K562 (cell line): ENCODE data around the gene CELF6. TPM values are rescaled to one million over a fixed set of nuclear protein-coding genes. Genes with fewer than 3 reads are reported as not detected.

Experiments used
- CEBPG ChIP-seq, 3 experiments: fragments of 200-800 bp in 1 of 3; sonication (Bioruptor generic) in 1 of 3; sonication (generic) in 1 of 3; formaldehyde crosslinking in 1 of 3; IDR thresholded peaks in 2 of 3; conservative IDR thresholded peaks in 1 of 3; 2 replicates each; pipeline versions ENCODE4 v1.6.1 to v1.8.0; 2016 to 2022; ENCODE audit warnings: missing compliant biosample characterization in 2 of 3, missing genetic modification characterization in 2 of 3, mild to moderate bottlenecking in 1 of 3, missing genetic modification reagents in 1 of 3
- CHCHD3 ChIP-seq: fragments of 250-450 bp; sonication (Bioruptor Pico); IDR thresholded peaks from 2 replicates; pipeline ENCODE4 v2.1.2; 2022; ENCODE audit warnings: mild to moderate bottlenecking
- E2F4 ChIP-seq: sonication (generic); formaldehyde crosslinking; IDR thresholded peaks from 2 replicates; pipeline ENCODE4 v1.8.0; 2022; ENCODE audit warnings: mild to moderate bottlenecking, low read depth, missing genetic modification reagents
- ETV1 ChIP-seq: fragments of 450-650 bp; conservative IDR thresholded peaks from 2 replicates; pipeline ENCODE4 v1.6.1; 2016; ENCODE audit warnings: missing genetic modification characterization, control low read depth, low read depth, missing compliant biosample characterization
- FOXA1 ChIP-seq: fragments of 450-650 bp; IDR thresholded peaks from 2 replicates; pipeline ENCODE4 v1.6.1; 2016; ENCODE audit warnings: mild to moderate bottlenecking, borderline replicate concordance
- GATAD2B ChIP-seq: fragments of 450-650 bp; IDR thresholded peaks from 2 replicates; pipeline ENCODE4 v1.6.1; 2017; ENCODE audit warnings: mild to moderate bottlenecking, borderline replicate concordance
- HNRNPUL1 ChIP-seq: fragments of 200-400 bp; formaldehyde crosslinking; IDR thresholded peaks from 2 replicates; pipeline ENCODE4 v1.6.1; 2017; ENCODE audit warnings: low read length
- KHSRP ChIP-seq: fragments of 450-650 bp; IDR thresholded peaks from 2 replicates; pipeline ENCODE4 v1.6.1; 2017
- MAFG ChIP-seq: fragments of 450-650 bp; conservative IDR thresholded peaks from 2 replicates; pipeline ENCODE4 v1.6.1; 2016; ENCODE audit warnings: missing genetic modification characterization, missing compliant biosample characterization
- NCOA6 ChIP-seq: fragments of 450-650 bp; IDR thresholded peaks from 2 replicates; pipeline ENCODE4 v1.6.1; 2017; ENCODE audit warnings: mild to moderate bottlenecking
- PHF21A ChIP-seq: fragments of 450-650 bp; IDR thresholded peaks from 2 replicates; pipeline ENCODE4 v1.6.1; 2017; ENCODE audit warnings: low read depth, borderline replicate concordance
- PPARD ChIP-seq: fragments of 250-450 bp; sonication (Bioruptor Pico); IDR thresholded peaks from 2 replicates; pipeline ENCODE4 v1.8.0; 2022; ENCODE audit warnings: inconsistent platforms, mild to moderate bottlenecking, moderate library complexity
- RERE ChIP-seq: sonication (generic); formaldehyde crosslinking; IDR thresholded peaks from 2 replicates; pipeline ENCODE4 v1.8.0; 2023; ENCODE audit warnings: missing genetic modification reagents, mild to moderate bottlenecking, borderline replicate concordance
- SRSF1 ChIP-seq: fragments of 200-400 bp; formaldehyde crosslinking; IDR thresholded peaks from 2 replicates; pipeline ENCODE4 v1.6.1; 2017; ENCODE audit warnings: mild to moderate bottlenecking, low read depth, low read length, moderate library complexity
- TCF7 ChIP-seq: sonication (generic); IDR thresholded peaks from 2 replicates; pipeline ENCODE4 v1.6.1; 2016; ENCODE audit warnings: antibody characterized with exemption, borderline replicate concordance
- VEZF1 ChIP-seq: fragments of 200-800 bp; sonication (Bioruptor generic); IDR thresholded peaks from 2 replicates; pipeline ENCODE4 v1.6.1; 2017; ENCODE audit warnings: missing genetic modification characterization, missing compliant biosample characterization
- XRCC3 ChIP-seq: fragments of 450-650 bp; IDR thresholded peaks from 2 replicates; pipeline ENCODE4 v1.6.1; 2017; ENCODE audit warnings: mild to moderate bottlenecking, moderate library complexity
- ZFP36 ChIP-seq: fragments of 150-350 bp; IDR thresholded peaks from 2 replicates; pipeline ENCODE4 v1.6.1; 2018; ENCODE audit warnings: low read length, low read depth; ENCODE audit not compliant: partially characterized antibody
- ZKSCAN8 ChIP-seq: fragments of 200-800 bp; sonication (Bioruptor generic); IDR thresholded peaks from 2 replicates; pipeline ENCODE4 v1.6.1; 2016; ENCODE audit warnings: missing genetic modification characterization, missing compliant biosample characterization
- ZNF217 ChIP-seq: sonication (generic); formaldehyde crosslinking; IDR thresholded peaks from 2 replicates; pipeline ENCODE4 v1.8.0; 2022; ENCODE audit warnings: mild to moderate bottlenecking, missing genetic modification reagents
- ZNF316 ChIP-seq: fragments of 450-650 bp; IDR thresholded peaks from 2 replicates; pipeline ENCODE4 v1.6.1; 2016
- polyA plus RNA-seq, 8 experiments: library from polyadenylated mRNA; depleted of rRNA in 4 of 8; stranded (reverse) in 5 of 8; unstranded in 3 of 8; fragments of >200 nt; fragmentation: Nextera tagmentation in 2 of 8; fragmentation: Illumina TruSeq in 1 of 8; extraction: Ambion mirVana in 2 of 8; extraction: Trizol in 1 of 8; gene quantifications; 2 replicates each; pipeline versions ENCODE4 v1.2.1 to v1.2.3, GENCODE V29; 2011 to 2014; ENCODE audit warnings: inconsistent platforms in 1 of 8, missing spikeins in 1 of 8
- total RNA-seq, 7 experiments: library from RNA; depleted of rRNA in 6 of 7; stranded (reverse); fragments of >200 nt in 6 of 7; fragmentation: Illumina TruSeq in 2 of 7; extraction: Trizol in 2 of 7; gene quantifications; 2 replicates each; pipeline versions ENCODE4 v1.2.1 to v1.2.3, GENCODE V29; 2011 to 2021; ENCODE audit warnings: low replicate concordance in 1 of 7

The CELF6 gene
- total and polyA plus RNA-seq, 9 of the 15 experiments (the other 6 are each of a cell fraction or from before 2014, with no cell fraction given) = 0.01 to 0.11 TPM; not detected in 7

GRCh38 chr15:72237029-72237852 is 82.7 kb downstream of the CELF6 start (continued):
- TF ChIP-seq RERE (CRISPR knock-in tag) (no peak), CEBPG (CRISPR knock-in tag; IDR thresholded peaks at IDR 0.05) (peak; percentile 22; the same call in 1 of the 2 replicates), CEBPG (tag; conservative IDR thresholded peaks at IDR 0.05 in 1 of 2, IDR thresholded peaks at IDR 0.05 in 1 of 2) (peak in 1 of 2 experiments; percentile 34; a peak in 2 of 4 replicates), ETV1 (tag) (peak; percentile 70), ZNF316 (peak; percentile 98), PPARD (CRISPR knock-in tag) (no peak), MAFG (tag) (peak; percentile 96), KHSRP (no peak; the same call in 1 of the 2 replicates), E2F4 (no peak), SRSF1 (no peak), PHF21A (no peak), VEZF1 (CRISPR knock-in tag) (peak; percentile 71), NCOA6 (no peak), HNRNPUL1 (no peak), FOXA1 (no peak), ZKSCAN8 (CRISPR knock-in tag) (no peak), TCF7 (no peak), CHCHD3 (CRISPR knock-in tag) (no peak), GATAD2B (no peak), ZFP36 (no peak), XRCC3 (no peak), ZNF217 (CRISPR knock-in tag) (no peak)
